GM19043 (cell line): Measurements from ENCODE around the gene GATB.
"Not testable (repeated sequence)": the region's sequence is repeated elsewhere in the genome, so short reads cannot be mapped to it uniquely, and the experiment has no call there.

ENCODE experiments used
- ATAC-seq: cut with Tn5 transposase; IDR thresholded peaks from one replicate; pipeline ENCODE4 v1.9.1; 2021; ENCODE audit warnings: low read depth; ENCODE audit not compliant: unreplicated experiment

GATB gene

DNA sequence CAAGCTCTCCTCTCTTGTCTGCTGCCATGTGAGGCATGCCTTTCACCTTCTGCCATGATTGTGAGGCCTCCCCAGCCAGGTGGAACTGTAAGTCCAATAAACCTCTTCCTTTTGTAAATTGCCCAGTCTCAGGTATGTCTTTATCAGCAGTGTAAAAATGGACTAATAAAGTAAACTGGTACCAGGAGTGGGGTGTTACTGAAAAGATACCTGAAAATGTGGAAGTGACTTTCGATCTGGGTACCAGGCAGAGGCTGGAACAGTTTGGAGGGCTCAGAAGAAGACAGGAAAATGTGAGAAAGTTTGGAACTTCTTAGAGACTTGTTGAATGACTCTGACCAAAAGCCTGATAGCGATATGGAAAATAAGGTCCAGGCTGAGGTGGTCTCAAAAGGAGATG, 24.0 kb downstream of the GATB start:
- ATAC-seq = not testable (repeated sequence)

GRCh38 chr4:151736361-151736760, 24.4 kb downstream of the GATB start:
- ATAC-seq = no peak

DNA sequence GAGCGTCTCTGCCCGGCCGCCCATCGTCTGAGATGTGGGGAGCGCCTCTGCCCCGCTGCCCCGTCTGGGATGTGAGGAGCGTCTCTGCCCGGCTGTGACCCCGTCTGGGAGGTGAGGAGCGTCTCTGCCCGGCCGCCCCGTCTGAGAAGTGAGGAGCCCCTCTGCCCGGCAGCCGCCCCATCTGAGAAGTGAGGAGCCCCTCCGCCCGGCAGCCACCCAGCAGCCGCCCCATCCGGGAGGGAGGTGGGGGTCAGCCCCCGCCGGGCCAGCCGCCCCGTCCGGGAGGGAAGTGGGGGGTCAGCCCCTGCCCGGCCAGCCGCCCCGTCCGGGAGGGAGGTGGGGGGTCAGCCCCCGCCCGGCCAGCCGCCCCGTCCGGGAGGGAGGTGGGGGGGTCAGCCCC, 29.1 kb downstream of the GATB start:
- not testable (repeated sequence) for ATAC-seq

DNA sequence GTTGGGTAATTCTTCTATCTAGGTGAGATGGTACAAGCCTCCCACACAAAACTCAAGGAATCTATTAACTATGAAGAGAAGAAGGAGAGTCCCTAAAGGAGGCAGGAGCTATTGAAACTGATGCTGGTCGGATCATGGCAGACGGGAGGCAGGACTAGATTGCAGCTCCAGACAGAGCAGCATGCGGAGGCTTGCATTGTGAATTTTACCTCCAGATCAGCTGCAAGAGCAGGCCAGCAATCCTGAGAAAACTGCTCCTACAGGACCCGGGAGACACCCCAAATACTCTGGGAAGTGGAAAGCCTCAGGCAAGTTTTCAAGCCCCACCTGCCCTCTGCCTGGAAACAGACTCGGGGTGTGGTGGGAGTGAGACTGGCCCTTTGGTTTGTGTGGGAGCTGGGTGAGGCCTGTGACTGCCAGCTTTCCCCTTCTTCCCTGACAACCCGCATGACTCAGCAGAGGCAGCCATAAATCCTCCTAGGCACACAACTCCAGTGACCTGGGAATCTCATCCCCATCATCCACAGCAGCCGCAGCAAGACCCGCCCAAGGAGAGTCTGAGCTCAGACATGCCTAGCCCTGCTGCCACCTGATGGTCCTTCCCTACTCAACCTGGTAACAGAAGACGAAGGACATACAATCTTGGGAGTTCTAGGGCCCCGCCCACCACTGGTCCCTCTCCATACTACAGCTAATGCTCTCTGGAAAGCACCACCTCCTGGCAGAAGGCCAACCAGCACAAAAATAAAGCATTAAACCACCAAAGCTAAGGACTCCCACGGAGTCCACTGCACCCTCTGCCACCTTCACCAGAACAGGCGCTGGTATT, 30.9 kb downstream of the GATB start:
- ATAC-seq = no peak

DNA sequence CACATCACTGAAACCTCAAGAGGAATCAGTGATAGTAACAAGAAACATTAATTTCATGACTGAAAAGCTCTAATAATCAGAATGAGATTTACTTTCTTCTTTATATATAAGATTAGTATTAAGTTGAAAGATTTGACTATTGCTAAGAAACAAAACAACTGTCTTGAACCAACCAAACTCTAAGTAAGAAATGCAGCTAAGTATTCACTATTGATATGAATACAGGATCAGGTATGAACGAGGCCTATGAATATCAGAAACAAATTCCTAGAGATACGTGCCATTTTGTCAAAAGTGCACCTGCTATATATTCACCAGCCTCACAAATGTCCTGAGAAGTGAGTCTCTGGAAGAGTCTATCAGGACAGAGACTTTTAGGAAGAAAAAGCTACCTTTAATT, 32.1 kb downstream of the GATB start:
- ATAC-seq = no peak

GRCh38 chr4:151728006-151728405, 32.8 kb downstream of the GATB start:
- ATAC-seq = no peak

GRCh38 chr4:151727365-151727764, 33.4 kb downstream of the GATB start:
- no peak for ATAC-seq

GRCh38 chr4:151725087-151725486, 35.7 kb downstream of the GATB start:
- no peak for ATAC-seq

GRCh38 chr4:151721916-151722315, 38.9 kb downstream of the GATB start:
- ATAC-seq = no peak

- no peak for ATAC-seq
These were observed 39.3 kb downstream of the GATB start for GRCh38 chr4:151721466-151721865.

- ATAC-seq = no peak
These were observed 40.9 kb downstream of the GATB start for GRCh38 chr4:151719956-151720334.

- ATAC-seq = no peak
These were observed 41.5 kb downstream of the GATB start for GRCh38 chr4:151718984-151719955.

- ATAC-seq = no peak
These were observed 42.7 kb downstream of the GATB start for GRCh38 chr4:151717909-151718628.

DNA sequence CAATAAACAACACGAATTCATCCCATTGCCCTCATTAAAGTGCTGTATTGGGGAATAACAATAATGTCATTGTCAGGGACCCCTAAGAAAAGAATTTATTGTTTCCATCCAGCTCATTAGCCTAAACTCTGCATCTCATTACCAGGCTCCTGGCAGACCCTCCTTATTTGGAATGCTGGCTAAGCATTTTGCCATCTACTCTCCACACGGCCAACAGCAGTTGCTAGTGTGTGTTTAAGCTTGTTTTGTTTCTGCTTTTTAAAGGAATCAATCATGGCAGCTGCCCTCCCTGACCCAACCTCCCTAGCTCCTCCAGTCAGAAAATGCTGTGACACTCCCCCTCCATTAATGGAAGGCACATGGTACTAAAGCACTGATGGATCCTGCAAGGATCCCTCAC, 43.5 kb downstream of the GATB start:
- ATAC-seq = no peak

DNA sequence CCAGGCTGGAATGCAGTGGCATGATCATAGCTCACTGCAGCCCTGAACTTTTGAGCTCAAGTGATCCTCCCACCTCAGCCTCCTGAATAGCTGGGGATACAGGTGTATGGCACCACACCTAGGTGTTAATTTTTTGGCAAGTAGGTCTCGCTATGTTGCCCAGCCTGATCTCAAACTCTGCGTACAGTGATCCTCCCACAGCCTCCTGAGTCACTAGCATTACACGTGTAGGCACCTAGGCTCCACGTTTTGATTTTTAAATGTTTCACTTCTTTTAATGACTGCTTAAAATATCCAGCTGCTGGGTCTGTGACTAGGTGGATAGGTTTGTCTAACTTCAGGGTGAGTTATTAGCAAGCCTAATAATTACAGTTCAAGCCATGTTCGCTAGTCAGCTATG, 44.5 kb downstream of the GATB start:
- no peak for ATAC-seq

DNA sequence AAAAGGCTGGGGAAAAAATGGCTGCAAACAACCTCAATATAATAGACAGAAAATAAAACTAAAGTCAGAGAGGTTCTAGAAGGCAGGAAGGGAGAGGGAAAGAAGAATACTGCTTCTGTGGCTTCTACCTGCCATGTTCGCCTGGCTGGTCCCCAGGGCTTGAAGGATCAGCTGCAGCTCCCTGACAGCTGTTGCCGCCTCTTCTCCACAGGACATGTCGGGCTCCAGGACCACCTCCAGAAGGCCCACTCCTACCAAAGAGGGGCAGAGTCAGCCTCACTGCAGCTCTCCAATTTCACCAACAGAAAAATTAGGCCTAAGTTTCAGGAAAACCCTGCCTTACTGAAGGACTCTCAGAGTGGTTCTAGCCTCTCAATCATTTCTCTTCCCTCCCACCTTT, 44.9 kb downstream of the GATB start:
- ATAC-seq = no peak

- ATAC-seq = no peak
These were observed 48.0 kb downstream of the GATB start for GRCh38 chr4:151712777-151713176.

GRCh38 chr4:151711646-151712045, 49.2 kb downstream of the GATB start:
- ATAC-seq = no peak

DNA sequence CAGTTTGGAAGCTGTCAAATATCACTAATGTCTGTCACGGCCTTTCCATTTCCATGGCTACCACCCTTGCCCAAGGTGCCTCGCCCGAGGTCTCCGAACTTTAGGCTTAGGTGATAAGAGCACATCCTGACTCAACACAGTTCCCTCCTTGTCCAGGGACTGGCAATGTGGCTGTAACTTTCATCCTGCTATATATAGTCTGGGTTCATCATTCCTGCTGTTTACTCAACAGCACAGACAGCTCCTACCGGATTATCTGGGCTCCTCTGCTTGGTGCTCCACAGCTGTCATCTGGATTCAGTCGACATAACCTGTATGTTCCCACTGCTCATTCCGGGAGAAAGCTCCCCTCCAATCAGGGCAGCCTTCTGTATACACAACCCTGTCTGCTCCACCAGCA, 51.2 kb downstream of the GATB start:
- ATAC-seq = no peak

- ATAC-seq = no peak
These were observed 51.7 kb downstream of the GATB start for GRCh38 chr4:151709071-151709470.

GRCh38 chr4:151708100-151708499, 52.7 kb downstream of the GATB start:
- no peak for ATAC-seq
